Neural progenitor cell (in vitro differentiated cells): ENCODE data around the gene RPS6KA1. TPM values are rescaled to one million over a fixed set of nuclear protein-coding genes. Genes with fewer than 3 reads are reported as not detected.

Source experiments
- DNase-seq: peaks from one replicate; pipeline ENCODE4 v3.0.0-alpha.2; 2016; ENCODE audit warnings: low spot score
- H2AFZ ChIP-seq: fragments of 200-600 bp; sonication (generic); replicated peaks from 2 replicates; pipeline ENCODE4 v1.6.1; 2016; ENCODE audit warnings: antibody characterized with exemption
- H3F3A ChIP-seq: fragments of 200-600 bp; sonication (generic); 2 replicates; pipeline ENCODE4 v1.6.1; 2016; ENCODE audit warnings: antibody characterized with exemption, low read depth
- H3K27ac ChIP-seq: fragments of 200-600 bp; sonication (generic); 2 replicates; pipeline ENCODE4 v1.5.1; 2016; ENCODE audit warnings: mild to moderate bottlenecking
- H3K27me3 ChIP-seq: fragments of 200-600 bp; sonication (generic); 2 replicates; pipeline ENCODE4 v1.6.1; 2016; ENCODE audit warnings: mild to moderate bottlenecking, moderate library complexity
- H3K36me3 ChIP-seq: fragments of 200-600 bp; sonication (generic); 2 replicates; pipeline ENCODE4 v1.5.1; 2016
- H3K4me1 ChIP-seq: fragments of 200-600 bp; sonication (generic); 2 replicates; pipeline ENCODE4 v1.6.1; 2016; ENCODE audit warnings: mixed run types
- H3K4me2 ChIP-seq: fragments of 200-600 bp; sonication (generic); 2 replicates; pipeline ENCODE4 v1.6.1; 2016
- H3K4me3 ChIP-seq: fragments of 200-600 bp; sonication (generic); 2 replicates; pipeline ENCODE4 v1.5.1; 2016
- H3K79me2 ChIP-seq: fragments of 200-600 bp; sonication (generic); 2 replicates; pipeline ENCODE4 v1.6.1; 2016; ENCODE audit warnings: low read depth
- H3K9ac ChIP-seq: fragments of 200-600 bp; sonication (generic); 2 replicates; pipeline ENCODE4 v1.6.1; 2016
- H3K9me3 ChIP-seq: fragments of 200-600 bp; sonication (generic); 2 replicates; pipeline ENCODE4 v1.5.1; 2016; ENCODE audit warnings: low read depth
- H4K20me1 ChIP-seq: fragments of 200-600 bp; sonication (generic); 2 replicates; pipeline ENCODE4 v1.6.1; 2016; ENCODE audit warnings: low read depth
- H3K27ac Mint-ChIP-seq: 3 replicates; pipeline ENCODE4 v1.8.0; 2021; ENCODE audit warnings: mixed read lengths
- H3K27me3 Mint-ChIP-seq: 2 replicates; pipeline ENCODE4 v1.8.0; 2022; ENCODE audit warnings: low read depth, mild to moderate bottlenecking, inconsistent platforms, moderate library complexity, mixed read lengths; ENCODE audit not compliant: insufficient read depth
- H3K36me3 Mint-ChIP-seq: 3 replicates; pipeline ENCODE4 v1.8.0; 2021; ENCODE audit warnings: mixed read lengths
- H3K4me1 Mint-ChIP-seq: 3 replicates; pipeline ENCODE4 v1.8.0; 2021; ENCODE audit warnings: mixed read lengths
- H3K4me3 Mint-ChIP-seq: 3 replicates; pipeline ENCODE4 v1.8.0; 2021; ENCODE audit warnings: mild to moderate bottlenecking, moderate library complexity, mixed read lengths
- H3K9me3 Mint-ChIP-seq: 3 replicates; pipeline ENCODE4 v1.8.0; 2020; ENCODE audit warnings: mixed read lengths
- EZH2 ChIP-seq: fragments of 200-600 bp; sonication (generic); IDR thresholded peaks from 2 replicates; pipeline ENCODE4 v1.6.1; 2017; ENCODE audit warnings: antibody characterized with exemption, mild to moderate bottlenecking, moderate library complexity
- EZH2phosphoT487 ChIP-seq: fragments of 200-600 bp; sonication (generic); IDR thresholded peaks from 2 replicates; pipeline ENCODE4 v1.6.1; 2017; ENCODE audit warnings: antibody characterized with exemption
- total RNA-seq: library from RNA; depleted of rRNA; stranded (reverse); fragments of >200 nt; gene quantifications from 2 replicates; pipeline ENCODE4 v1.2.3, GENCODE V29; 2015; ENCODE audit warnings: low replicate concordance
- TF ChIP-seq, protein P1 (sequence below): fragments of 200-600 bp; sonication (generic); IDR thresholded peaks from 2 replicates; pipeline ENCODE4 v1.5.1; 2017; ENCODE audit warnings: antibody characterized with exemption, mild to moderate bottlenecking

RPS6KA1 gene
- total RNA-seq, 1 donor from 2014 or later = 18.7 TPM

DNA sequence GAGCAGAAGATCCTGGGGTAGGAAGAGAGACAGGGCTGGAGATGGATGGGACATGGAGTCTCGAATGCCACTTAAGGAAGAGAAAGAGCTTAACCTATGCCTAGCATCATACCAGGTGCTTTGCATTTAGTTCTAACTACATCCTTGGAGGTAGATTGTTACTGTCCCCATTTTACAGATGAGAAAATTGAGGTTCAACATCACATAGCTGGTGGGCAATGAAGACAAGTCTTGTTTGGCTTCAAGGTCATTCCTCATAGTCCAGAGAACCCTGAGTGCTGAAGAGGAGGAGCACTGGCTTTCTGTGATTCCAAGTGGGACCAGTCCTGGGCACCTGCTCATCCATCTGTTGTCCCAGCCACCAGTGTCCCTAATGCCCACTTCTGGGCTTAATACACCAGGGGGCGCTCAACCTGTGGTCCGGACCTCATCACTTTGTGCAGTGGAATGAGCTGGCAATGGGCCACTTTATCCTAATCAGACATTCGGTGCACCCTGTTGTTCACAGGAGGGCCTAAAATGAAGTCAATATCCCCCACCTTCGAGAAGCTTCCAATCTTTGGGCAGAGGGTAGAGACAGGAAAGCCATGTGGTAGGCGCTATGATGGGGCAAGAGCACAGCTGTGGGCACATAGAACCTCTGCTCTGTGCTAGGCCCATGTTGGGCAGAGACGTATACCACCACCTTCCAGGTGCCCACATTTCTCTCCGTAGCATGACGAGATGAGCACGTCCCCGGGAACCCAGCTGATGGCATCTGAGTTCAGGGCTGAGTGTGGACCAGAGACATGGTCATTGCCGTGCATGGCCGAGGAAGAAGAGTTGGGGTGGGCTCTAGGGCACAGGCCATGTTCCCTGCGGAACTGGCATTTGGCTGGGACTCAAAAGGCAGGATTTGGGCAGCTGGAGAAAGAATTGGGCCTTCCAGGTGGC is 9.2 kb downstream of the RPS6KA1 start:
- no peak overlapping the region for H3K9ac ChIP-seq
- no peaks in the 10 kb centered on the region for H3K27me3 ChIP-seq
- H3K4me1 ChIP-seq = peaks cover 7% of the 10 kb centered on the region
- Mint-ChIP-seq H3K9me3 (no peaks in the 10 kb centered on the region), H3K36me3 (peaks cover 2% of the 10 kb centered on the region), H3K27ac (no peak overlapping the region), H3K27me3 (peaks cover 9% of the 10 kb centered on the region), H3K4me3 (no peak overlapping the region), H3K4me1 (peaks cover 35% of the 10 kb centered on the region)
- no peak overlapping the region for H3K27ac ChIP-seq
- peak; percentile 64 for DNase-seq
- H3K36me3 ChIP-seq = no peaks in the 10 kb centered on the region
- peaks cover 5% of the 10 kb centered on the region for H4K20me1 ChIP-seq
- peaks cover 12% of the 10 kb centered on the region for H3K79me2 ChIP-seq
- H2AFZ ChIP-seq = no peak overlapping the region
- H3F3A ChIP-seq = no peaks in the 10 kb centered on the region
- H3K4me3 ChIP-seq = no peak overlapping the region
- no peak overlapping the region for H3K4me2 ChIP-seq
- TF ChIP-seq EZH2 = no peak
- TF ChIP-seq, protein P1, sequence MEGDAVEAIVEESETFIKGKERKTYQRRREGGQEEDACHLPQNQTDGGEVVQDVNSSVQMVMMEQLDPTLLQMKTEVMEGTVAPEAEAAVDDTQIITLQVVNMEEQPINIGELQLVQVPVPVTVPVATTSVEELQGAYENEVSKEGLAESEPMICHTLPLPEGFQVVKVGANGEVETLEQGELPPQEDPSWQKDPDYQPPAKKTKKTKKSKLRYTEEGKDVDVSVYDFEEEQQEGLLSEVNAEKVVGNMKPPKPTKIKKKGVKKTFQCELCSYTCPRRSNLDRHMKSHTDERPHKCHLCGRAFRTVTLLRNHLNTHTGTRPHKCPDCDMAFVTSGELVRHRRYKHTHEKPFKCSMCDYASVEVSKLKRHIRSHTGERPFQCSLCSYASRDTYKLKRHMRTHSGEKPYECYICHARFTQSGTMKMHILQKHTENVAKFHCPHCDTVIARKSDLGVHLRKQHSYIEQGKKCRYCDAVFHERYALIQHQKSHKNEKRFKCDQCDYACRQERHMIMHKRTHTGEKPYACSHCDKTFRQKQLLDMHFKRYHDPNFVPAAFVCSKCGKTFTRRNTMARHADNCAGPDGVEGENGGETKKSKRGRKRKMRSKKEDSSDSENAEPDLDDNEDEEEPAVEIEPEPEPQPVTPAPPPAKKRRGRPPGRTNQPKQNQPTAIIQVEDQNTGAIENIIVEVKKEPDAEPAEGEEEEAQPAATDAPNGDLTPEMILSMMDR = peak; percentile 60
- no peaks in the 10 kb centered on the region for H3K9me3 ChIP-seq

DNA sequence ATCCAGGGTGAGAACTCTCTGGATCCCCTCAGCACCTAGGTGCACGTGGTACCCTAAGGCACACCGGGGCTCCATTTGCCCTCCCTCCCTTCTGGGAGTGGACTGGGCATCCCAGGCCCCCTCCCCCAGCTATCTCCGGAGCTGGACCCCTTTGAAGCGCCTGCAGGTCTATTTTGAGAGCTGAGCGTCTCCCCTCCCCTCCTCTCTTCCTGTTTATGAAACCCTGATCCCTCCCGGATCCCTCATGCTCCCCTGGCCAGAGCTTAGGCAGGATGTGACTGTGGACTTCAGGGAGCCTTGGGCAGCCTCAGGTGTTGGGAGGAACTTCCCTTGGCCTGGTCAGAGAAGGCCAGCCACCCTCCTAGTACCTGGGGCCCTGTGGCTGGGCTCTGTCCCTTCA is 10.2 kb downstream of the RPS6KA1 start:
- H3K9me3 Mint-ChIP-seq = no peaks in the 10 kb centered on the region
- DNase-seq = no peak
- no peaks in the 10 kb centered on the region for H3F3A ChIP-seq
- H3K4me3 ChIP-seq = no peak overlapping the region
- H3K27me3 Mint-ChIP-seq = peaks cover 9% of the 10 kb centered on the region
- peaks cover 2% of the 10 kb centered on the region for H3K36me3 Mint-ChIP-seq
- no peaks in the 10 kb centered on the region for H3K9me3 ChIP-seq
- peaks cover 7% of the 10 kb centered on the region for H3K4me1 ChIP-seq
- H3K36me3 ChIP-seq = no peaks in the 10 kb centered on the region
- H3K79me2 ChIP-seq = peaks cover 4% of the 10 kb centered on the region
- H3K27ac Mint-ChIP-seq = no peak overlapping the region
- H3K27ac ChIP-seq = no peak overlapping the region
- TF ChIP-seq EZH2phosphoT487 = no peak
- H2AFZ ChIP-seq = no peak overlapping the region
- H3K4me1 Mint-ChIP-seq = peaks cover 34% of the 10 kb centered on the region
- no peaks in the 10 kb centered on the region for H3K27me3 ChIP-seq
- H3K4me2 ChIP-seq = no peak overlapping the region
- H4K20me1 ChIP-seq = peaks cover 5% of the 10 kb centered on the region
- no peak overlapping the region for H3K9ac ChIP-seq
- no peak overlapping the region for H3K4me3 Mint-ChIP-seq

- TF ChIP-seq EZH2phosphoT487 = no peak
- TF ChIP-seq, protein P1 = no peak
- no peak for TF ChIP-seq EZH2
- Mint-ChIP-seq H3K27ac (no peak overlapping the region), H3K9me3 (no peaks in the 10 kb centered on the region), H3K36me3 (peaks cover 2% of the 10 kb centered on the region), H3K27me3 (peaks cover 6% of the 10 kb centered on the region), H3K4me3 (no peak overlapping the region), H3K4me1 (peaks cover 31% of the 10 kb centered on the region)
- H3K4me3 ChIP-seq = no peak overlapping the region
- no peaks in the 10 kb centered on the region for H3F3A ChIP-seq
- peaks cover 5% of the 10 kb centered on the region for H4K20me1 ChIP-seq
- DNase-seq = no peak
- H3K4me2 ChIP-seq = no peak overlapping the region
- peaks cover 7% of the 10 kb centered on the region for H3K4me1 ChIP-seq
- no peaks in the 10 kb centered on the region for H3K79me2 ChIP-seq
- no peak overlapping the region for H2AFZ ChIP-seq
- no peaks in the 10 kb centered on the region for H3K9me3 ChIP-seq
- no peaks in the 10 kb centered on the region for H3K27me3 ChIP-seq
- no peak overlapping the region for H3K9ac ChIP-seq
- no peaks in the 10 kb centered on the region for H3K36me3 ChIP-seq
- H3K27ac ChIP-seq = no peak overlapping the region
Measured at GRCh38 chr1:26540351-26540750, 10.8 kb downstream of the RPS6KA1 start.

GRCh38 chr1:26541431-26541815 is 11.9 kb downstream of the RPS6KA1 start:
- Mint-ChIP-seq H3K27me3 (peaks cover 10% of the 10 kb centered on the region), H3K9me3 (no peaks in the 10 kb centered on the region), H3K4me1 (peaks cover 31% of the 10 kb centered on the region), H3K4me3 (no peak overlapping the region), H3K27ac (no peak overlapping the region), H3K36me3 (peaks cover 2% of the 10 kb centered on the region)
- Histone ChIP-seq H3K4me3 (no peak overlapping the region), H3F3A (no peaks in the 10 kb centered on the region), H3K9me3 (no peaks in the 10 kb centered on the region), H4K20me1 (peaks cover 5% of the 10 kb centered on the region), H2AFZ (no peak overlapping the region), H3K4me2 (no peak overlapping the region), H3K79me2 (no peaks in the 10 kb centered on the region), H3K9ac (peak overlapping the region; percentile 7), H3K4me1 (peaks cover 7% of the 10 kb centered on the region), H3K27me3 (no peaks in the 10 kb centered on the region), H3K36me3 (no peaks in the 10 kb centered on the region), H3K27ac (no peak overlapping the region)
- TF ChIP-seq EZH2 (no peak), EZH2phosphoT487 (no peak)
- TF ChIP-seq, protein P1 = no peak
- no peak for DNase-seq
